Retinal pigment epithelial cell (primary cell): ENCODE data around the gene DSCAML1.

Experiments
- DNase-seq: peaks from one replicate; pipeline ENCODE4 v3.0.0-alpha.2; 2010; ENCODE audit warnings: low read depth
- H3K4me3 ChIP-seq: 2 replicates; pipeline ENCODE4 v1.5.1; 2011; ENCODE audit warnings: mild to moderate bottlenecking, low read length, control low read depth, moderate library complexity
- CTCF ChIP-seq: conservative IDR thresholded peaks from 2 replicates; pipeline ENCODE4 v1.5.1; 2011; ENCODE audit warnings: low read depth, low read length, control low read depth, inconsistent platforms

Gene DSCAML1

GRCh38 chr11:117518455-117518854, 278.6 kb downstream of the DSCAML1 start:
- DNase-seq = no peak
- no peak for TF ChIP-seq CTCF
- no peak overlapping the region for H3K4me3 ChIP-seq

GRCh38 chr11:117517097-117517496, 279.9 kb downstream of the DSCAML1 start:
- no peak for DNase-seq
- TF ChIP-seq CTCF = no peak
- H3K4me3 ChIP-seq = no peak overlapping the region

- H3K4me3 ChIP-seq = no peak overlapping the region
- no peak for TF ChIP-seq CTCF
- no peak for DNase-seq
Observed at GRCh38 chr11:117515892-117516787, 280.9 kb downstream of the DSCAML1 start.

- no peak overlapping the region for H3K4me3 ChIP-seq
- TF ChIP-seq CTCF = no peak
- no peak for DNase-seq
Observed at GRCh38 chr11:117514256-117514655, 282.8 kb downstream of the DSCAML1 start.

- no peak overlapping the region for H3K4me3 ChIP-seq
- no peak for DNase-seq
- no peak for TF ChIP-seq CTCF
Observed at GRCh38 chr11:117513666-117514065, 283.4 kb downstream of the DSCAML1 start.

- no peak for DNase-seq
- no peak overlapping the region for H3K4me3 ChIP-seq
- TF ChIP-seq CTCF = no peak
Observed at GRCh38 chr11:117511931-117512539, 285.0 kb downstream of the DSCAML1 start.
